Fibroblast of lung (primary cell): ENCODE results near the gene ALDH3B2.
"Not testable (repeated sequence)": the region's sequence is repeated elsewhere in the genome, so short reads cannot be mapped to it uniquely, and the experiment has no call there.

Experiments used
- CTCF ChIP-seq, 2 donors: IDR thresholded peaks in 1 of 2; conservative IDR thresholded peaks in 1 of 2; 1 replicate in 1 of 2; 2 replicates in 1 of 2; pipeline ENCODE4 v1.5.1; 2011 to 2012; ENCODE audit warnings: low read length in 2 of 2, control low read depth in 1 of 2, inconsistent platforms in 1 of 2, low read depth in 1 of 2, mild to moderate bottlenecking in 1 of 2
- EZH2 ChIP-seq: IDR thresholded peaks from 2 replicates; pipeline ENCODE4 v1.5.1; 2012; ENCODE audit warnings: low read length, control low read depth, mild to moderate bottlenecking; ENCODE audit errors: missing control alignments

GRCh38 chr11:67622905-67623304, 51.5 kb downstream of the ALDH3B2 start:
- TF ChIP-seq CTCF (conservative IDR thresholded peaks at IDR 0.05 in 1 of 2, IDR thresholded peaks at IDR 0.05 in 1 of 2; ENCODE audit: low read depth in 1 of 2, low read length in 2 of 2); EZH2: not testable (repeated sequence)
